NCI-H146 (cell line): ENCODE data around the gene OR10A3.
"Not testable (repeated sequence)": the region's sequence is repeated elsewhere in the genome, so short reads cannot be mapped to it uniquely, and the experiment has no call there.

ENCODE experiments used
- DNase-seq: peaks from one replicate; lab custom pipeline; 2025; lab: John Stamatoyannopoulos, UW

The OR10A3 gene, protein sequence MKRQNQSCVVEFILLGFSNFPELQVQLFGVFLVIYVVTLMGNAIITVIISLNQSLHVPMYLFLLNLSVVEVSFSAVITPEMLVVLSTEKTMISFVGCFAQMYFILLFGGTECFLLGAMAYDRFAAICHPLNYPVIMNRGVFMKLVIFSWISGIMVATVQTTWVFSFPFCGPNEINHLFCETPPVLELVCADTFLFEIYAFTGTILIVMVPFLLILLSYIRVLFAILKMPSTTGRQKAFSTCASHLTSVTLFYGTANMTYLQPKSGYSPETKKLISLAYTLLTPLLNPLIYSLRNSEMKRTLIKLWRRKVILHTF

GRCh38 chr11:7941608-7942007 lies at the start of gene OR10A3:
Gene OR10A3 (minus strand): TSS chr11:7941708. CDS start chr11:7939520, 2,188 bp downstream.
- no peak for DNase-seq

DNA sequence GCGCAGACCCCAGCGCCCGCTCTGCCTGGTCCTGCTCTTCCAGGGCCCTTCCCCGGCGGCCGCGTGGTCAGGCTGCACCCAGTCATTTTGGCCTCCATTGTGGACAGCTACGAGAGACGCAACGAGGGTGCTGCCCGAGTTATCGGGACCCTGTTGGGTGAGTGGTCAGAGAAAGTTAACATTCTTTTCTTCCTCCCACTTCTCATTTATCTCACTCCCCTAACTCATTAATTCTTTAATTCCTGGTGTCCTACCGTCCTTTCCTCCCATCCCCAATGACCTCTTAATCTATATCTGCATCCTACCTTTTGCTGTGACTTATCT lies 46.0 kb upstream of the OR10A3 start:
- DNase-seq = not testable (repeated sequence)

DNA sequence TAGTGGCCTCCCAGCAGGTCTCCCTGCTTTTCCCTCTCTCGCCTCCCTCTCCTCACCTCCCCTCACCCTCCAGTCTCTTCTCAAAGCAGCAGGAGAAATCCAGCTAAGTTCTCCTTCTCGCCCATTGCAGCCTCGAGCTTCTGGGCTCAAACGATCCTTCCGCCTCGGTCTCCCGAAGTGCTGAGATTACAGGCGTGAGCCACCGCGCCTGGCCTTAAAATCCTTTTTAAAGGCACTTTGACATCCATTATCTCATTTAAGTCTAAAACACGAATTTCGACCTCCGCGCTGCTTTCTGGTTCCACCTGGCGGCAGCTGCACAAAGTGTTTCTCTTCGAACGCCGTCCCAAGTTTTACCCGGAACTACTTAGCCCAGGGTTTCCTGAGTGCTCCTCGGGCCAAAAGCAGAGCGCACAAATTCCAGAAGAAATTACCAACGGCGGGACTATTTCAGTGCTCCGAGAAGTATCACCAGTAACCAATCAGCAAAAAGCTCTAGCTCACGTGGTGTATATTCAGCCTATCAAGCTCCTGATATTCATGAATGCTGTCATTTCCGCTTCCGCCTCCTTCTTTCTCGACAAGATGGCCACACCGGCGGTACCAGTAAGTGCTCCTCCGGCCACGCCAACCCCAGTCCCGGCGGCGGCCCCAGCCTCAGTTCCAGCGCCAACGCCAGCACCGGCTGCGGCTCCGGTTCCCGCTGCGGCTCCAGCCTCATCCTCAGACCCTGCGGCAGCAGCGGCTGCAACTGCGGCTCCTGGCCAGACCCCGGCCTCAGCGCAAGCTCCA lies 45.5 kb upstream of the OR10A3 start, which contains the start of gene EIF3F:
TSS of gene EIF3F (plus strand) at position 570 of the 792 bp plus-strand sequence. CDS start at position 586, 16 bp downstream.
- DNase-seq = peak; percentile 98

DNA sequence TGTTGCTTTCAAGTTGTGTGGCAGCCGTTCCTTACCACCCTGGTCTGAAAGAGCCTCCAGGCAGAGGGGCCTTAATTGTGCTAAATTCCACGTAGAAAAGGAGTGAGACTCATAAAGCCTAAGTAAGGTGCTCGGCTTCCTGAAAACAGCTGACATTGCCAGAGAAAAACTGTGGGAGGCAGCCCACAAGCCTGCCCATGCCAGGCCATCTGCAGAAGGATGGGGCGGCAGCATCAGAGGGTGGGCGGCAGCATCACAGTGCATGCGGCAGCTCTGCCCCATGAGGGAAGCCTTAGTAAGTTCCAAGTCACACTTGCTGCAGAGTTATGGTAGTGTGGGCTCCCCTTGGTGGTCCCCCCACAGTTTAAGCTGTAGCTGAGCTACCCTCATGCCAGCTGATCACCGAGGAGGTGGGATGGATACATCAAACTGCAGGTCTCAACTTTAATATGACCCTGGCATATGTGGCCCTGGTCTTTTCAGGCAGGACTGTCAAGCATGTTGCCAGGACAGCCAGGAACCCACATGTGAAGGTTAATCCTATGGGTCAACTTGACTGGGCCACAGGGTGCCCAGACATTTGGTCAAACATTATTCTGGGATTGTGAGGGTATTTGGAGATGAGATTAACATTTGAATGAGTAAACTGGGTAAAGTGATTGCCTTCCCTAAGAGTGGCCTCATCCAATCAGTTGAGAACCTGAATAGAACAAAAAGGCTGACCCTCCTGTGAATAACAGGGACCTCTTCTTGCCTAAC lies 42.5 kb upstream of the OR10A3 start:
- DNase-seq = no peak

DNA sequence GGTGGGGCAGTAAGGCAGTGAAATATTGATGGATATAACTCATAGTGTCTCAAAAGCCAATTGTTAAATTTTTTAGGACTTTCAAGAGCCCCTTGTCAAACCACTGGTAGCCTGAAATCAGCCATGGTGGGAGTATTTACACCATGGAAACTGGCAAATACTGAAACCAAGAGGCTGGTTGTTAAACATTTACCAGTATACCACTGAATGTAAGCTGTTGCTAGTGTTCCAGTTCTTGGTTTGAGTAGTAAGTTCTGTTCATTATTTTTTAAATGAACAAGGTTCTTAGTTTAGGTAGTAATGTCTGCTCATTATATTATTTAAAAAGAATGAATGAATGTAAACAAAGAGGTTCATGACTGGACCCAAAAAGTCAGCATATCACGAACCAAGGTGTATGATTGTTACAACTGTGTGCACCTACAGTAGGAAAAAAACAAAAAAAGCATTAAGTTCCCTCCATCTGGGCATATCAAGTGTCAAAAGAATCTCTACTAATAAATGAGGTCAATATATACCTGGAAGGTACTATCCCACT lies 41.1 kb upstream of the OR10A3 start:
- no peak for DNase-seq

- no peak for DNase-seq
These were observed 40.2 kb upstream of the OR10A3 start for GRCh38 chr11:7981619-7982157.

DNA sequence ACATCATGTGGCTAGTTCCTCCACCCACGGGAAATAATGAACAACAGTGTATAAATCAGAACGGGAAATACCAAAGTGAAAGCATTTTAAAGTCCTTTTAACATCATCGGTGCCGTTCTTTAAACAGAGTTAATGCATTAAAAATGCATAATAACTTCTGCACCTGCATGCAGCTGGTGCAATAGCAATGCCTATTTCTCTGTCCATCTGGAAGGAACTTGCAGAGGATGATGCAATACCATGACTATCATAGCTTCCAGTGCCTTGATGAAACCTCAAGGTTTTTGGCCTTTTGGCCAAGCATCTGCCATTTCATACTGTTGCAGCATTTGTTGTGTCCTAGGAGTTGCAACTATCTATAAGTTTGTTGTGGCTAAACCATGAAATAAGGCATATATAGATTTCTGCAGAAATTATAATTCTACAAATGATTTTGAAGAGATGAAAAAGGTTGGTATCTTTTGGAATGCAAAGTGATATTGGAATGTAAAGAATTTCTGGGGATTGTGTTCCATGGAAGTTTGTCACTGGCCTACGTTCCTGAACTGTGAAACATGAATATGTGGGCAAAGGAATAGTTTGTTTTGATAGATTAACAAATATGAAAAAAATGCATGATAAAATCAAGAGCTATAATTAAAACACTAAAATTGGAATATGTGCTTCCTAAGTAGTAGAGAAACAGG lies 35.9 kb upstream of the OR10A3 start:
- DNase-seq = no peak

- DNase-seq = no peak
These were observed 33.2 kb upstream of the OR10A3 start for GRCh38 chr11:7974668-7975067.

DNA sequence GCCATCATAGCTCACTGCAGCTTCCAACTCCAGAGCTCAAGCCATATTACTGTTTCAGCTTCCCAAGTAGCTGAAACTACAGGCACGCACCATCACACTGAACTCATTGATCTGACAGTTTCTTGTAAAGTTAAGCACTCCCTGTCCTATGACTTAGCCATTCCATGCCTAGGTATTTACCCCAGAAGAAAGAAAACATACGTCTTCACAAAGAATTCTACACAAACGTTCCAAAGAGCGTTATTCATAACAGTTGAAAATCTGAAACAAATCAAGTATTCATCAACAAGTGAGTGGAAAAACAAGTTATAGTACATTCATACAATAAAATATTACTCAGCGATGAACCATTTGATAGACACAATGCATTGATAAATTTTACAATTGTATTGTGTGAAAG lies 31.5 kb upstream of the OR10A3 start:
- DNase-seq = no peak

- no peak for DNase-seq
These were observed 30.3 kb upstream of the OR10A3 start for GRCh38 chr11:7971846-7972245.

DNA sequence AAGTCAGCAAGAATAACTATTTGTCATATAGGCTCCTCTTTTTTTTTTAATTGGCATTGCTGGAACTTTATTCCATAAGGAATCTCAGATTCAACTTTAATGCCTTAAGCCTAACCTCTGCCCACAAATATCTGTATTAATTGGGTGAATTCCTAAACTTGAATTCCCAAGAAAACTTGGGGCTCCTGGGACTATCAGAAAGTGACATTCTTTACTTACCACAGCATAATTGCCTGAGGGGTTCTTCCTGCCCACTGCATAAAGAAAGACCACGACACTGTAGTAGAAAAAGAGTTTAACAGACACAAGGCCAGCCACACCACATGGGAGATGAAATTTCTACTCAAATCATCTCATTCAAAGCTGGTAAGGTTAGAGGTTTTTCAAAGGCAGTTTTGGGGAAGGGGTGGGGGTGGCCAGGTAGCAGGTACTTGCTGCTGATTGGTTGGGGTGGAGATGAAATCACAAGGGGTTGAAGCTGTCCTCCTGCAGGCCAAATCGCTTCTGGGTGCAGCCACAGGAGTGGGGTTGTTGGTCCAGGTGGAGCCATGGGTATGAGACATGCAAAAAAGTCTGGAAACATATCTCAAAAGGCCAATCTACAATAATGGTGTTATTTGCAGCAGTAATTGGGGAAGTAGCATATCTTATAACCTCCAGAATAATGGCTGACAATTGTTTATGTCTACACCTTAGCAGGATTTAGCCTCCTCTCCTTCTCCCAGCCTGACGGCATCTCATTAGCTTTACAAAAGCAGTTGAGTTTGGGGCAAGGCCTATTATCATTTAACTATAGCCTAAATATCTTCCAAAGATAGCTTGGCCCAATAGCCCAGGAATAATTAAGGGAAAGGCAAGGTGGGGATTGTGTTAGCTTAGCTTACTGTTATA lies 28.5 kb upstream of the OR10A3 start:
- no peak for DNase-seq

DNA sequence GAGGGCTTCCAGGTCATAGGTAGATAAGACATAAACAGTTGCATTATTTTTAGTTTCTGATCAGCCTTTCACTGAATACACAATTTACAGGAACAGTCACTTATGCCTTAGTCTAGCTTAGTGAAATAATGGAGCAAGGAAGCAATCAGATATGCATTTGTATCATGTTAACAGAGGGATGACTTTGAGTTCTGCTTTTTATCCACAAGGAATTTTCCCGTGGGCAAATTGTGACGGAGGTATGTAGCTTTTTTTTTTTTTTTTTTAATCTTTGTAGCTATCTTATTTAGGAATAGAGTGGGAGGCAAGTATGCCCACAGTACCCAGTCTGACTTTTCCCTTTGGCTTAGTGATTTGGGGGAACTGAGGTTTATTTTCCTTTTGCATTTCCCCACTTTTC lies 27.2 kb upstream of the OR10A3 start:
- no peak for DNase-seq

- no peak for DNase-seq
These were observed 26.3 kb upstream of the OR10A3 start for GRCh38 chr11:7967826-7968225.

DNA sequence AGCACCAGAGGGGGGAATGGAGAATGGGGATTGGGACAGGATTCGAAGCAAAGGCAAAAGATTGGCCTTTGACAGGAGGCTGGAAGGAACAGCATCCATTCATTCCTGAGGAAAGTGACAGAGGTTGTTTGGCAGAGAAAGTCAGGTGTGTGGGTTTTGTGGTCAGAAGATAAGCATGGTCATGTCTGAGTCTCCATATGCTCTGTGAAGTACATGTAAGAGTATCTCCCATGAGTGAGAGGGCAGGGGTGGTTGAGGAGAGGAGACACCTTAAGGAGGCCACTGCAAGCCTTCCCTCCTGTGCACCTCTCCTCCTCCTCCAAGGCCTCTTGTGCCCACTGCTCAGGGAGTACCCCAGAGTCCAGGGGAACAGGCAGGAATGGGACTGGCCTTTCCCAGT lies 25.6 kb upstream of the OR10A3 start:
- DNase-seq = no peak

DNA sequence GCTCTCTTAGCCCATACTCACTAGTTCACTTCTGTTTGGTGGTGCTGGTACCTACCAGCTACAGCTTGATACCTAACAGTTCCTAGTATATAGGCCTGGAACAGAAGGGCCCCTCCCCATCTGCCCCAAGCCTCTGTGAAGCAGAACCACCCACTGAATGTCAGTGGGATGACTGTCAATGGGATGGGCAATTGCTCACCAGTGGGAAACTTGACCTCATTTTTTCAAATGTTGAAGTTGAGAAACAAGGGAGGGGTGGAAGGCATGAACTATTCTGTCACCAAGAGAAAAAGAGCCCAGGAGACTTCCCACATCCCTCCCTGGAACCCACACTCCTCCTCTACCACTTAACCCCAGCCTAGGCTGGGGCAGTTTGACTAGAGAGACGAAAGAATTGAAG lies 23.9 kb upstream of the OR10A3 start, which contains the start of gene NLRP10:
TSS of gene NLRP10 (minus strand) at position 62 of the 400 bp plus-strand sequence. CDS start 1,952 bp downstream, outside the sequence.
- no peak for DNase-seq

DNA sequence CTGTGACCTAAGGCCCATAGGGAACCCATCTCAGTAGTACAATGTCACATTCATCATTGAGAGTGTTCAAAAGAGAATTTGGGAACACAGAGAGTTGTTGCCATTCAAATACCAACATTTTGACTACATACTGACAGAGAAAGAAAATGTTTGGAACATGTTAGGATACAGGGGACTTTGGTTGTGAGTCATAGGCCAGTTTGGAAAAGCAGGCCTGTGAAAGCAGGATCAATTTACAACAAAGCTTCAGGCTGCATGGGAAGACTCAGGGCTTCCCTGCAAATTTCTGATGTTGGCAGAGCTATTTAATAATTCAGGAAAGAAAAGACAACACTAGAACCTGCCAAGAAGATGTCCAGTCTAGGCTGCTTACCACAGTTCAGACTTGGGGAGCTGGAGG lies 23.4 kb upstream of the OR10A3 start:
- DNase-seq = no peak

- DNase-seq = no peak
These were observed 22.8 kb upstream of the OR10A3 start for GRCh38 chr11:7964261-7964660.

DNA sequence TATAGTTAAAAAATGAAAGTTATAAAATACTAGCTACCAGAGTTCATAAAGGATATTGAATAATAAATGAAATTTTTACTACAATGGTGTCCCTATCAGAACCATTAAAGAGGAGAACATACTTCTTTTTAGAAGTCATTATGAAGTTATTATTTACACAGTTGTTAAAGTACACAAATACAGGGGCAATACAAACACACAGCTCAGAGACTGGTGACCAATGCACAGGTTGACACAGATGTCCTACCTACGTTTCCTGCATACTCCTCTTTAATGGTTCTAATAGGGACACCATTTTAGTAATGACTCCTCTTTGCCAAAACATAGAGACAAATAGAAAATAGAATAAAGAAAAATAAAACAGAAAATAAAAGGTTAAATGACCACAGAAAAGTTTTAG lies 13.7 kb upstream of the OR10A3 start:
- DNase-seq = no peak

DNA sequence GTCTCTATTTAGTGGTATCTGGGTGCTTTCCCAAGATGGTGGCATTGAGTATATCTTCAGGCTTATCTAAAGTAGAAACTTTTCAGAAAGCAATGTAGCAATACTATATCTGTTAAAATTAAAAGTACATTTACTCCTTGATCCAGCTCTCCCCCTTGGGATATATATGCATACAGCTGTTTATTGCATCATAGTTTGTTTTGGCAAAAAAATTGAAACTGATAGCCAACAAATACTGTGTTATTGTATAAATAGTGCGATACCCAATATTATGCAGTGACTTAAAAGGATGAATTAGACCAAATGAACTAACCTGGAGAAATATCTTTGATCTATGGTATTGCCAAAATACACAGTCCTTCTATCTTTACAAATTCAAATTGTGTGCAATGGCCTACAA lies 8.4 kb upstream of the OR10A3 start:
- no peak for DNase-seq

DNA sequence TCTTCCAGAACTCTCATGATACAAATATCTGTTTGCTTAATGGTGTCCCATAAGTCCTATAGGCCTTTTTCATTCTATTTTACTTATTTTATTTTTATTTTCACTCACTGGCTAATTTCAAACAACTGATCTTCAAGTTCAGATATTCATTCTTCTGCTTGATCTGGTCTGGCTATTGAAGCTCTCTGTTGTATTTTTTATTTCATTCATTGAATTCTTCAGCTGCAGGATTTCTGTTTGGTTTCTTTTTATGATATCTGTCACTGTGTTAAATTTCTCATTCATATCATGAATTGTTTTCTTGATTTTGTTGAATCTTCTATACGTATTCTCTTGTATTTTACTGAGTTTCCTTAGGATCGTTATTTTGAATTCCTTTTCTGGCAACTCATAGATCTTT lies 2.6 kb upstream of the OR10A3 start:
- DNase-seq = no peak
